Measurements from ENCODE around the gene ID3.
A peak's percentile ranks its signal among the peaks of the same experiment; 100 is the strongest.
"Not testable (repeated sequence)": the region's sequence is repeated elsewhere in the genome, so short reads cannot be mapped to it uniquely, and the experiment has no call there.

ID3 gene

GRCh38 chr1:23589585-23589986 lies 30.3 kb upstream of the ID3 start:
- DNase-seq (ENCODE audit: low spot score) = no peak

GRCh38 chr1:23588749-23589548 lies 29.6 kb upstream of the ID3 start:
- no peak for DNase-seq (ENCODE audit: low spot score)

- DNase-seq (ENCODE audit: low spot score) = no peak
These were observed 26.2 kb upstream of the ID3 start for GRCh38 chr1:23585321-23586022.

GRCh38 chr1:23583727-23584126 lies 24.4 kb upstream of the ID3 start:
- not testable (repeated sequence) for DNase-seq (ENCODE audit: low spot score)

GRCh38 chr1:23582820-23583219 lies 23.5 kb upstream of the ID3 start:
- no peak for DNase-seq (ENCODE audit: low spot score)

GRCh38 chr1:23581219-23581618 lies 21.9 kb upstream of the ID3 start:
- DNase-seq (ENCODE audit: low spot score) = peak; percentile 72

- no peak for DNase-seq (ENCODE audit: low spot score)
These were observed 19.7 kb upstream of the ID3 start for GRCh38 chr1:23578997-23579363.

GRCh38 chr1:23578311-23578996 lies 19.2 kb upstream of the ID3 start:
- DNase-seq (ENCODE audit: low spot score) = no peak

GRCh38 chr1:23577056-23578004 lies 18.0 kb upstream of the ID3 start:
- no peak for DNase-seq (ENCODE audit: low spot score)

- DNase-seq (ENCODE audit: low spot score) = no peak
These were observed 17.2 kb upstream of the ID3 start for GRCh38 chr1:23576338-23577055.

- no peak for DNase-seq (ENCODE audit: low spot score)
These were observed 16.0 kb upstream of the ID3 start for GRCh38 chr1:23575226-23575810.

- no peak for DNase-seq (ENCODE audit: low spot score)
These were observed 15.0 kb upstream of the ID3 start for GRCh38 chr1:23574265-23574754.

- no peak for DNase-seq (ENCODE audit: low spot score)
These were observed 14.4 kb upstream of the ID3 start for GRCh38 chr1:23573574-23574182.

GRCh38 chr1:23571465-23571864 lies 12.2 kb upstream of the ID3 start:
- no peak for DNase-seq (ENCODE audit: low spot score)

GRCh38 chr1:23570001-23570691 lies 10.8 kb upstream of the ID3 start:
- no peak for DNase-seq (ENCODE audit: low spot score)

GRCh38 chr1:23568608-23569383 lies 9.5 kb upstream of the ID3 start:
- DNase-seq (ENCODE audit: low spot score) = no peak

- DNase-seq (ENCODE audit: low spot score) = no peak
These were observed 8.8 kb upstream of the ID3 start for GRCh38 chr1:23567996-23568607.

GRCh38 chr1:23567629-23567995 lies 8.3 kb upstream of the ID3 start:
- no peak for DNase-seq (ENCODE audit: low spot score)
